ENCODE results near the gene PPDPF. TPM values are rescaled to one million over a fixed set of nuclear protein-coding genes. Genes with fewer than 3 reads are reported as not detected.

The PPDPF gene
- 248 to 342 TPM (median 288 TPM) in 5 replicates for total RNA-seq (2022; extraction: Qiagen RNA extraction; ENCODE audit: low read depth)

GRCh38 chr20:63520504-63520933 lies at the start of gene PPDPF:
PPDPF (plus strand) TSS chr20:63520765; CDS start chr20:63521309, 544 bp downstream.

GRCh38 chr20:63471981-63472831 lies 48.4 kb upstream of the PPDPF start, which contains the start of gene KCNQ2:
KCNQ2 (minus strand) TSS chr20:63472655; CDS start chr20:63472463, 192 bp downstream.

GRCh38 chr20:63498960-63499337 lies 21.6 kb upstream of the PPDPF start, which contains the start of gene EEF1A2:
EEF1A2 (minus strand) TSS chr20:63499083; CDS start chr20:63497763, 1,320 bp downstream.

GRCh38 chr20:63536997-63537524 lies 16.5 kb downstream of the PPDPF start, which contains the start of gene PTK6:
PTK6 (minus strand) TSS chr20:63537376; CDS start chr20:63537314, 62 bp downstream.

GRCh38 chr20:63547725-63548480 lies 27.3 kb downstream of the PPDPF start, which contains the start of gene SRMS:
SRMS (minus strand) TSS chr20:63547749; CDS start chr20:63547463, 286 bp downstream.

GRCh38 chr20:63553933-63554290 lies 33.3 kb downstream of the PPDPF start, which contains the start of gene FNDC11:
FNDC11 (plus strand) TSS chr20:63554159; CDS start chr20:63555664, 1,505 bp downstream.

Other genes starting within 250 kb of the PPDPF start
- 67.7 to 105 TPM (median 90.0 TPM) in 5 replicates for gene ARFGAP1, start 248.0 kb upstream of the PPDPF start, total RNA-seq (2022; extraction: Qiagen RNA extraction; ENCODE audit: low read depth)
- 0.67 to 1.6 TPM (median 1.3 TPM) in 5 replicates for gene COL20A1, start 227.6 kb upstream of the PPDPF start, total RNA-seq (2022; extraction: Qiagen RNA extraction; ENCODE audit: low read depth)
- gene CHRNA4, start 159.4 kb upstream of the PPDPF start, total RNA-seq (2022; extraction: Qiagen RNA extraction; ENCODE audit: low read depth): 0.19 to 2.1 TPM (median 0.29 TPM) in 5 replicates
- gene KCNQ2, start 48.1 kb upstream of the PPDPF start, total RNA-seq (2022; extraction: Qiagen RNA extraction; ENCODE audit: low read depth): 0.47 to 0.86 TPM (median 0.75 TPM) in 5 replicates
- gene EEF1A2, start 21.7 kb upstream of the PPDPF start, total RNA-seq (2022; extraction: Qiagen RNA extraction; ENCODE audit: low read depth): 128 to 177 TPM (median 145 TPM) in 5 replicates
- 2.1 to 3.1 TPM (median 2.5 TPM) in 5 replicates for gene PTK6, start 16.6 kb downstream of the PPDPF start, total RNA-seq (2022; extraction: Qiagen RNA extraction; ENCODE audit: low read depth)
- gene SRMS, start 27.0 kb downstream of the PPDPF start, total RNA-seq (2022; extraction: Qiagen RNA extraction; ENCODE audit: low read depth): 0.06 TPM in 1 of 5 replicates, not detected in the others
- gene FNDC11, start 33.4 kb downstream of the PPDPF start, total RNA-seq (2022; extraction: Qiagen RNA extraction; ENCODE audit: low read depth): 0.07 to 0.20 TPM (median 0.16 TPM) in 5 replicates
- 7.3 to 11.0 TPM (median 9.5 TPM) in 5 replicates for gene HELZ2, start 53.5 kb downstream of the PPDPF start, total RNA-seq (2022; extraction: Qiagen RNA extraction; ENCODE audit: low read depth)
- gene GMEB2, start 106.3 kb downstream of the PPDPF start, total RNA-seq (2022; extraction: Qiagen RNA extraction; ENCODE audit: low read depth): 8.9 to 12.1 TPM (median 11.2 TPM) in 5 replicates
- 7.5 to 11.4 TPM (median 9.0 TPM) in 5 replicates for gene STMN3, start 132.7 kb downstream of the PPDPF start, total RNA-seq (2022; extraction: Qiagen RNA extraction; ENCODE audit: low read depth)
- 5.3 to 8.8 TPM (median 7.0 TPM) in 5 replicates for gene RTEL1, start 137.5 kb downstream of the PPDPF start, total RNA-seq (2022; extraction: Qiagen RNA extraction; ENCODE audit: low read depth)
- 0.81 to 1.1 TPM (median 1.0 TPM) in 4 of 5 replicates, not detected in the other for gene TNFRSF6B, start 175.9 kb downstream of the PPDPF start, total RNA-seq (2022; extraction: Qiagen RNA extraction; ENCODE audit: low read depth)
- 27.9 to 37.6 TPM (median 32.6 TPM) in 5 replicates for gene ARFRP1, start 187.2 kb downstream of the PPDPF start, total RNA-seq (2022; extraction: Qiagen RNA extraction; ENCODE audit: low read depth)
- 24.0 to 30.5 TPM (median 27.2 TPM) in 5 replicates for gene ZGPAT, start 187.3 kb downstream of the PPDPF start, total RNA-seq (2022; extraction: Qiagen RNA extraction; ENCODE audit: low read depth)
- 3.4 to 11.6 TPM (median 8.1 TPM) in 5 replicates for gene LIME1, start 215.9 kb downstream of the PPDPF start, total RNA-seq (2022; extraction: Qiagen RNA extraction; ENCODE audit: low read depth)
- gene SLC2A4RG, start 219.0 kb downstream of the PPDPF start, total RNA-seq (2022; extraction: Qiagen RNA extraction; ENCODE audit: low read depth): 60.9 to 99.3 TPM (median 87.7 TPM) in 5 replicates

All from A549 treated with DMSO at 1 μM for 4 hours (cell line).